KMS-11 (cell line): ENCODE results near the gene DPY19L3.
"Not testable (repeated sequence)": the region's sequence is repeated elsewhere in the genome, so short reads cannot be mapped to it uniquely, and the experiment has no call there.

Source experiments
- H2AFZ ChIP-seq: fragments of 200-600 bp; sonication (generic); 2 replicates; pipeline ENCODE4 v1.6.1; 2016; ENCODE audit warnings: antibody characterized with exemption, mixed run types, low read depth
- H3K27ac ChIP-seq: fragments of 200-600 bp; sonication (generic); 2 replicates; pipeline ENCODE4 v1.6.1; 2016; ENCODE audit warnings: mild to moderate bottlenecking, mixed run types
- H3K27me3 ChIP-seq: fragments of 200-600 bp; sonication (generic); 2 replicates; pipeline ENCODE4 v1.6.1; 2017; ENCODE audit warnings: mild to moderate bottlenecking, low read depth, mixed run types, moderate library complexity; ENCODE audit not compliant: insufficient read depth
- H3K36me3 ChIP-seq: fragments of 200-600 bp; sonication (generic); 2 replicates; pipeline ENCODE4 v1.6.1; 2017; ENCODE audit warnings: mild to moderate bottlenecking, mixed run types; ENCODE audit not compliant: insufficient read depth
- H3K4me1 ChIP-seq: fragments of 200-600 bp; sonication (generic); 2 replicates; pipeline ENCODE4 v1.6.1; 2016; ENCODE audit warnings: mild to moderate bottlenecking, low read depth, mixed run types; ENCODE audit not compliant: poor library complexity, severe bottlenecking
- H3K4me2 ChIP-seq: fragments of 200-600 bp; sonication (generic); 2 replicates; pipeline ENCODE4 v1.7.0; 2016; ENCODE audit warnings: mild to moderate bottlenecking, mixed run types
- H3K4me3 ChIP-seq: fragments of 200-600 bp; sonication (generic); IDR thresholded peaks from 2 replicates; pipeline ENCODE4 v1.6.1; 2017; ENCODE audit warnings: low read depth, low read length, mixed read lengths; ENCODE audit not compliant: insufficient read depth
- H3K79me2 ChIP-seq: fragments of 200-600 bp; sonication (generic); 2 replicates; pipeline ENCODE4 v1.6.1; 2016; ENCODE audit warnings: low read depth, mixed run types; ENCODE audit not compliant: insufficient read depth
- H3K9ac ChIP-seq: fragments of 200-600 bp; sonication (generic); 2 replicates; pipeline ENCODE4 v1.6.1; 2016; ENCODE audit warnings: mild to moderate bottlenecking, mixed run types
- H4K20me1 ChIP-seq: fragments of 200-600 bp; sonication (generic); 2 replicates; pipeline ENCODE4 v1.6.1; 2016; ENCODE audit warnings: mild to moderate bottlenecking, mixed run types; ENCODE audit not compliant: insufficient read depth
- CTCF ChIP-seq: fragments of 200-600 bp; sonication (generic); conservative IDR thresholded peaks from 2 replicates; pipeline ENCODE4 v1.6.1; 2017; ENCODE audit warnings: low read depth, mild to moderate bottlenecking, antibody characterized with exemption, low read length, moderate library complexity, mixed read lengths

DPY19L3 gene

GRCh38 chr19:32437096-32437495 lies 31.5 kb downstream of the DPY19L3 start:
- H3K27ac ChIP-seq: no peak overlapping the region
- no peak overlapping the region for H3K4me2 ChIP-seq
- no peak overlapping the region for H3K9ac ChIP-seq
- H3K27me3 ChIP-seq: no peaks in the 10 kb centered on the region
- no peaks in the 10 kb centered on the region for H3K79me2 ChIP-seq
- no peaks in the 10 kb centered on the region for H3K4me1 ChIP-seq
- H3K4me3 ChIP-seq: no peak overlapping the region
- no peaks in the 10 kb centered on the region for H4K20me1 ChIP-seq
- no peak for TF ChIP-seq CTCF
- no peak overlapping the region for H2AFZ ChIP-seq
- no peaks in the 10 kb centered on the region for H3K36me3 ChIP-seq

GRCh38 chr19:32438751-32439150 lies 33.2 kb downstream of the DPY19L3 start:
- no peaks in the 10 kb centered on the region for H4K20me1 ChIP-seq
- no peak overlapping the region for H3K4me2 ChIP-seq
- TF ChIP-seq CTCF: no peak
- H3K27ac ChIP-seq: no peak overlapping the region
- no peak overlapping the region for H2AFZ ChIP-seq
- H3K4me1 ChIP-seq: no peaks in the 10 kb centered on the region
- no peaks in the 10 kb centered on the region for H3K27me3 ChIP-seq
- H3K79me2 ChIP-seq: no peaks in the 10 kb centered on the region
- H3K9ac ChIP-seq: no peak overlapping the region
- H3K36me3 ChIP-seq: no peaks in the 10 kb centered on the region
- no peak overlapping the region for H3K4me3 ChIP-seq

- no peaks in the 10 kb centered on the region for H3K36me3 ChIP-seq
- no peaks in the 10 kb centered on the region for H3K4me1 ChIP-seq
- no peak overlapping the region for H3K4me3 ChIP-seq
- H3K27me3 ChIP-seq: no peaks in the 10 kb centered on the region
- no peaks in the 10 kb centered on the region for H4K20me1 ChIP-seq
- no peak overlapping the region for H3K27ac ChIP-seq
- H3K4me2 ChIP-seq: no peak overlapping the region
- no peak for TF ChIP-seq CTCF
- no peak overlapping the region for H3K9ac ChIP-seq
- H2AFZ ChIP-seq: no peak overlapping the region
- no peaks in the 10 kb centered on the region for H3K79me2 ChIP-seq
Measured at GRCh38 chr19:32442650-32443049, 37.1 kb downstream of the DPY19L3 start.

- H3K4me1 ChIP-seq, H3K9ac ChIP-seq, H3K4me3 ChIP-seq, H3K79me2 ChIP-seq, H3K27ac ChIP-seq, H3K4me2 ChIP-seq, H3K27me3 ChIP-seq, H2AFZ ChIP-seq, H4K20me1 ChIP-seq, H3K36me3 ChIP-seq: not testable (repeated sequence)
Measured at GRCh38 chr19:32447534-32447933, 42.0 kb downstream of the DPY19L3 start.

GRCh38 chr19:32448026-32448425 lies 42.5 kb downstream of the DPY19L3 start:
- Histone ChIP-seq H3K79me2 (no peaks in the 10 kb centered on the region), H3K9ac (no peak overlapping the region), H3K27ac (no peak overlapping the region), H2AFZ (no peak overlapping the region), H3K4me2 (no peak overlapping the region), H3K4me1 (no peaks in the 10 kb centered on the region), H3K27me3 (no peaks in the 10 kb centered on the region), H4K20me1 (no peaks in the 10 kb centered on the region), H3K4me3 (no peak overlapping the region), H3K36me3 (no peaks in the 10 kb centered on the region)
- TF ChIP-seq CTCF: no peak
